Loucy (cell line): Measurements from ENCODE around the gene TUB.

Experiments used
- CTCF ChIP-seq: fragments of 200-600 bp; sonication (generic); conservative IDR thresholded peaks from 2 replicates; pipeline ENCODE4 v1.5.1; 2014; ENCODE audit warnings: mild to moderate bottlenecking, antibody characterized with exemption, low read length
- EZH2phosphoT487 ChIP-seq: fragments of 200-600 bp; IDR thresholded peaks from 2 replicates; pipeline ENCODE4 v1.6.1; 2018; ENCODE audit warnings: antibody characterized with exemption, mild to moderate bottlenecking, moderate library complexity, borderline replicate concordance

GRCh38 chr11:8059571-8060011 is 21.4 kb upstream of the TUB start:
- TF ChIP-seq CTCF (no peak), EZH2phosphoT487 (no peak)
